GM21786 (cell line): ENCODE measurements around the gene RCAN1.
"Not testable (repeated sequence)": the region's sequence is repeated elsewhere in the genome, so short reads cannot be mapped to it uniquely, and the experiment has no call there.

Experiments
- ATAC-seq: cut with Tn5 transposase; IDR thresholded peaks from one replicate; pipeline ENCODE4 v1.9.1; 2021; ENCODE audit not compliant: unreplicated experiment

The RCAN1 gene

GRCh38 chr21:34621434-34622350 is 6.8 kb upstream of the RCAN1 start:
- ATAC-seq: no peak

- ATAC-seq: no peak
Observed at GRCh38 chr21:34619841-34620665, 5.1 kb upstream of the RCAN1 start.

- ATAC-seq: no peak
Observed at GRCh38 chr21:34618941-34619340, 4.0 kb upstream of the RCAN1 start.

- ATAC-seq: no peak
Observed at GRCh38 chr21:34617753-34618339, 2.9 kb upstream of the RCAN1 start.

- no peak for ATAC-seq
Observed at GRCh38 chr21:34615487-34615814, 538 bp upstream of the RCAN1 start.

- ATAC-seq: no peak
Observed at GRCh38 chr21:34613679-34614627, 960 bp downstream of the RCAN1 start.

- no peak for ATAC-seq
Observed at GRCh38 chr21:34612557-34612956, 2.4 kb downstream of the RCAN1 start.

GRCh38 chr21:34612056-34612455 is 2.9 kb downstream of the RCAN1 start:
- no peak for ATAC-seq

GRCh38 chr21:34611528-34611927 is 3.4 kb downstream of the RCAN1 start:
- ATAC-seq: no peak

- ATAC-seq: no peak
Observed at GRCh38 chr21:34609933-34610549, 4.9 kb downstream of the RCAN1 start.

GRCh38 chr21:34609244-34609932 is 5.5 kb downstream of the RCAN1 start:
- ATAC-seq: no peak

GRCh38 chr21:34607376-34607775 is 7.5 kb downstream of the RCAN1 start:
- ATAC-seq: not testable (repeated sequence)

GRCh38 chr21:34606621-34607020 is 8.3 kb downstream of the RCAN1 start:
- no peak for ATAC-seq

GRCh38 chr21:34606051-34606450 is 8.9 kb downstream of the RCAN1 start:
- ATAC-seq: no peak

GRCh38 chr21:34604956-34605355 is 10.0 kb downstream of the RCAN1 start:
- not testable (repeated sequence) for ATAC-seq

- no peak for ATAC-seq
Observed at GRCh38 chr21:34604556-34604955, 10.4 kb downstream of the RCAN1 start.

GRCh38 chr21:34603710-34604057 is 11.2 kb downstream of the RCAN1 start:
- no peak for ATAC-seq

GRCh38 chr21:34603002-34603709 is 11.8 kb downstream of the RCAN1 start:
- peak; percentile 55 for ATAC-seq

- ATAC-seq: no peak
Observed at GRCh38 chr21:34602061-34602460, 12.9 kb downstream of the RCAN1 start.
